ENCODE measurements around the gene RAB3IL1.

The RAB3IL1 gene

GRCh38 chr11:61904539-61905048 lies 12.8 kb downstream of the RAB3IL1 start:
- no peak for DNase-seq (ENCODE audit: low spot score)

GRCh38 chr11:61903845-61904244 lies 13.5 kb downstream of the RAB3IL1 start:
- DNase-seq (ENCODE audit: low spot score) = no peak

GRCh38 chr11:61902313-61902712 lies 15.1 kb downstream of the RAB3IL1 start:
- no peak for DNase-seq (ENCODE audit: low spot score)

- no peak for DNase-seq (ENCODE audit: low spot score)
These were observed 16.0 kb downstream of the RAB3IL1 start for GRCh38 chr11:61901397-61901796.

GRCh38 chr11:61900251-61900650 lies 17.1 kb downstream of the RAB3IL1 start:
- no peak for DNase-seq (ENCODE audit: low spot score)

GRCh38 chr11:61899146-61899841 lies 18.1 kb downstream of the RAB3IL1 start:
- DNase-seq (ENCODE audit: low spot score) = peak; percentile 84

- no peak for DNase-seq (ENCODE audit: low spot score)
These were observed 19.2 kb downstream of the RAB3IL1 start for GRCh38 chr11:61898247-61898582.

GRCh38 chr11:61897387-61898246 lies 19.7 kb downstream of the RAB3IL1 start:
- DNase-seq (ENCODE audit: low spot score) = peak; percentile 73

- no peak for DNase-seq (ENCODE audit: low spot score)
These were observed 20.5 kb downstream of the RAB3IL1 start for GRCh38 chr11:61896665-61897386.

GRCh38 chr11:61895718-61896059 lies 21.7 kb downstream of the RAB3IL1 start:
- DNase-seq (ENCODE audit: low spot score) = no peak

- DNase-seq (ENCODE audit: low spot score) = no peak
These were observed 22.2 kb downstream of the RAB3IL1 start for GRCh38 chr11:61895046-61895717.

GRCh38 chr11:61893981-61894380 lies 23.4 kb downstream of the RAB3IL1 start:
- peak; percentile 71 for DNase-seq (ENCODE audit: low spot score)

- no peak for DNase-seq (ENCODE audit: low spot score)
These were observed 25.3 kb downstream of the RAB3IL1 start for GRCh38 chr11:61892085-61892370.

GRCh38 chr11:61891331-61892084 lies 25.9 kb downstream of the RAB3IL1 start, which contains the start of gene FADS3:
FADS3 (minus strand) TSS chr11:61891545; CDS start chr11:61891381, 164 bp downstream.
- peak; percentile 53 for DNase-seq (ENCODE audit: low spot score)

GRCh38 chr11:61890529-61891330 lies 26.6 kb downstream of the RAB3IL1 start:
- no peak for DNase-seq (ENCODE audit: low spot score)

GRCh38 chr11:61889831-61890230 lies 27.5 kb downstream of the RAB3IL1 start:
- no peak for DNase-seq (ENCODE audit: low spot score)

GRCh38 chr11:61888590-61888989 lies 28.8 kb downstream of the RAB3IL1 start:
- DNase-seq (ENCODE audit: low spot score) = no peak

GRCh38 chr11:61887839-61888494 lies 29.4 kb downstream of the RAB3IL1 start:
- no peak for DNase-seq (ENCODE audit: low spot score)

GRCh38 chr11:61886643-61887042 lies 30.7 kb downstream of the RAB3IL1 start:
- no peak for DNase-seq (ENCODE audit: low spot score)
